GM12872 (cell line): Measurements from ENCODE around the gene NOLC1.
A peak's percentile ranks its signal among the peaks of the same experiment; 100 is the strongest.

Source experiments
- TF ChIP-seq, protein P1 (sequence below): IDR thresholded peaks from 3 replicates; pipeline ENCODE4 v1.5.1; 2011; ENCODE audit warnings: low read depth, mild to moderate bottlenecking, low read length, moderate library complexity; ENCODE audit not compliant: insufficient read depth

The NOLC1 gene

DNA sequence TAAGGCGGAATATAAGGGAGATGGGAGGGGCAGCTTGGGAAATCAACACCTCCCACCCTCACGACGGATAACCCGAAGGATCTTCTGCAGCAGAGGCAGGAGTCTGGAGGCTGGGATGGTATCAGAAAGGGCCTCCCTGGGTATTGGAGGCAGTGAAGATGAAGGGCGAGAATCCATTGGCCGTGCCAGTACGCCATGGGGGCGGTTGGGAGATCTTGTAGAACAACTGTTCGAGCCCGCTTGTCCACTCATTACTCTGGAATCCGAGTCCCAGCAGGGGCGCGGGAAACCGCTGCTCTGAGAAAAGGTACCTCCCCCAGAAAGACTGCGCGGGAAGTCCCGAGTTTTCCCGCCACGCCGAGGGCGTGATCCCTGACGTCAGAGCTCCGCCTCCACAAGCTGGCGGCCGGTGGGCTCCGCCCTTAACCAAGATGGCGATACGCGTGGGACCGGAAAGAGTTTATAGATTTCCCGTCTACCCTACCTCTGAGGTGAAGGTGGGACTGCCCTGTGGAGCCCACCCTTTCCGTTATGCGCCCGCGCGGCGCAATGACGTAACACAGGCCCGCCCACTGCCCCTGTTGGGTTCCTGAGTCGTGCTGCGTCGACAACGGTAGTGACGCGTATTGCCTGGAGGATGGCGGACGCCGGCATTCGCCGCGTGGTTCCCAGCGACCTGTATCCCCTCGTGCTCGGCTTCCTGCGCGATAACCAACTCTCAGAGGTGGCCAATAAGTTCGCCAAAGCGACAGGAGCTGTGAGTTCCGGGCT is at the start of gene NOLC1:
Gene NOLC1, plus strand, starts transcription at position 616 of the 771 bp plus-strand sequence. Its CDS starts 22 bp downstream, at position 638.
- TF ChIP-seq, protein P1, sequence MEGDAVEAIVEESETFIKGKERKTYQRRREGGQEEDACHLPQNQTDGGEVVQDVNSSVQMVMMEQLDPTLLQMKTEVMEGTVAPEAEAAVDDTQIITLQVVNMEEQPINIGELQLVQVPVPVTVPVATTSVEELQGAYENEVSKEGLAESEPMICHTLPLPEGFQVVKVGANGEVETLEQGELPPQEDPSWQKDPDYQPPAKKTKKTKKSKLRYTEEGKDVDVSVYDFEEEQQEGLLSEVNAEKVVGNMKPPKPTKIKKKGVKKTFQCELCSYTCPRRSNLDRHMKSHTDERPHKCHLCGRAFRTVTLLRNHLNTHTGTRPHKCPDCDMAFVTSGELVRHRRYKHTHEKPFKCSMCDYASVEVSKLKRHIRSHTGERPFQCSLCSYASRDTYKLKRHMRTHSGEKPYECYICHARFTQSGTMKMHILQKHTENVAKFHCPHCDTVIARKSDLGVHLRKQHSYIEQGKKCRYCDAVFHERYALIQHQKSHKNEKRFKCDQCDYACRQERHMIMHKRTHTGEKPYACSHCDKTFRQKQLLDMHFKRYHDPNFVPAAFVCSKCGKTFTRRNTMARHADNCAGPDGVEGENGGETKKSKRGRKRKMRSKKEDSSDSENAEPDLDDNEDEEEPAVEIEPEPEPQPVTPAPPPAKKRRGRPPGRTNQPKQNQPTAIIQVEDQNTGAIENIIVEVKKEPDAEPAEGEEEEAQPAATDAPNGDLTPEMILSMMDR = no peak

DNA sequence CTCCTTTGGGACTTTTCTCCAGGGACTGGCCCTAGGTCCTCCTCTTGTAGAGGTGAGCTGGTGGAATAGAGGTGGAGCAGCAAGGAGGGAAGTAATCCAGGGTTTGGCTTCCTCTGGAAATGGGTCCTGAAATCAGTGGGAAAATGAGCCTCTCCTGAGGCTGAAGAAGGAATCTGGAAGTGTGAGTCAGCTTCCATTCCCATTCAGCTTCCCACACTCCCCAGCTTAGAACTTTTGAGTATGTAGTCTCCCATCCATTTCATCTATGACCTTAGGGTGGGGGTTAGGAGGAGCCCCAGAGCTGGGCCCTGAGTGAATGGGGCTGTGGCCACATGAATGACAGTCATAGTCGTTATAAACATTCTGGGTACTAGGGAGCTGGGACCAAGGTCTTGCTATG is 49.8 kb upstream of the NOLC1 start:
- TF ChIP-seq, protein P1 = no peak

DNA sequence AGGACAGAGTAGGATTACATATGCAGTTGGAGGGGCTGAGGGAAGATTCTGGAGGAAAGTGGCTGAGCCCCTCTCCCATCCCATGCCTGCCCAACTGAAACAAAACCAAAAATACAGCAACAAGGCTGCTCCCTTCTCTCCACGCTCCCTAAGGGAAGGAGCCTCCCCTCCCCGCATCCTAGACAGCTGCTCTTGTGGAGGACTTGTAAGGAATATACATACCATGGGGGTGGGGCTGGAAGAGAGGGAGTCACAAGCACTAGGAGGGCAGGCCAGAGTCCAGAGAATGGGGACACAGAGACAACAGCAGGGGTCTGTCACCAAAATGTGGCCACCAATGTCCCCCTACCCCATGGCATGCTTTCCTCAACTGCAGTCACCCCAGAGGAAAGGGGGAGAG is 45.2 kb upstream of the NOLC1 start:
- TF ChIP-seq, protein P1 = no peak

DNA sequence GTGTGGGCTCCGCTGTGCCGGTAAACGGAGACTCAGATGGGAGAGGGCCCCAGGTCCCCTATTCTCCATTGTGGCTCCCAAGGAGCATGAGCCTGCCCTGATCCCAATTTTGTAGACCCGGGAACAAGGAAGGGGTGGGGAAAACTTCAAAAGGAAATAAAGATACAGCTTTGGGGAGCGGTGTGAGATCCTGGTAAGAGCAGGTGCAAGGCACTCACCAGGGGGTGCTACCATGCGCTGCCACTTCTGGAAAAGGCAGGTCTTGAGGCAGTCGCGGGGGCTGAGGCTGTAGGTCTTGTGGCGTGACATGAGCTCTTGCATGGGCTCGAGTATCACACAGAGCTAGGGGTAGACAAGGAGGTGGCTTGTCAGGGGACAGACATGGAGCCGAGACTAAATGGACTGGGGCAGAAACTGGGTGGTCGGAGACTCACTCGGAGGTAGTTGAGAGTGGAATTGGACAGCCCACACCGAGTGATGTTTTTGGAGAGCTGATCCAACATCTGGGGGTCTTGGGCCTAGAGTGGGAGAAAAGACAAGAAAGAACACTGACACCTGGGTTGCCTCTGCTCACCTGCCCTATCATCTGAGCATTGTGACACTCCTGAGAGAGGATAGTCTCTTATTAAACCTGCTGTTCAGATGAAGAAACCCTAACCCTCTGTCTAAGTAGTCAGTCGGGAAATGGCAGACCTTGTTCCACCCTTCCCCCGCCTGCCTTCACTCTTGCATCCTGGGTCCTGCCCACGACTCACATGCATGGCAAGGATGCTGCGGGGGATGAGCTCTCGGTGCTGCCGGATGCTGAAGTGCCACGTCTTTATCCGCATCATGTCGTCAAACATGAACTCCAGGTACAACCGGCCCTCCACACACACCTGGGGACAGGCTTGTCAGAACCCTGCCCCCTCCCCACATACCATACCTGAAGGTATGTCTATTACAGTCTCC is 42.7 kb upstream of the NOLC1 start:
- TF ChIP-seq, protein P1 = no peak

DNA sequence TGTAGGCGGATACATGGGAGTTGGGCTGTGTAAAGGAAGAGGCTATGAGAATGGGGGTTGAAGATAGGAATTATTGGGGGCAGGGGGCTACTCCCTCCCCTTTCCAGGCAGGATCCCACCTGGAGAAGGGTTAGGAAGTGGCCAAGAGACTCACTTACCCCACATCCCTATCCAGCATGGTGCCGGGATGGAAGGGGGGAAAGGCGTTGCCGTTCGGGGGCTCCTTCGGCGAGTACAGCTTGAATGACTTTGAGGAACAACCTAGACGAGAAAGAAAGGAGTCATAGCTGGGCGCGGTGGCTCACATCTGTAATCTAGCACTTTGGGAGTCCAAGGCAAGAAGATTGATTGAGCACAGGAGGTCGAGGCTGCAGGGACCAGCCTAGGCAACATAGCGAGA is 40.9 kb upstream of the NOLC1 start:
- TF ChIP-seq, protein P1 = no peak

DNA sequence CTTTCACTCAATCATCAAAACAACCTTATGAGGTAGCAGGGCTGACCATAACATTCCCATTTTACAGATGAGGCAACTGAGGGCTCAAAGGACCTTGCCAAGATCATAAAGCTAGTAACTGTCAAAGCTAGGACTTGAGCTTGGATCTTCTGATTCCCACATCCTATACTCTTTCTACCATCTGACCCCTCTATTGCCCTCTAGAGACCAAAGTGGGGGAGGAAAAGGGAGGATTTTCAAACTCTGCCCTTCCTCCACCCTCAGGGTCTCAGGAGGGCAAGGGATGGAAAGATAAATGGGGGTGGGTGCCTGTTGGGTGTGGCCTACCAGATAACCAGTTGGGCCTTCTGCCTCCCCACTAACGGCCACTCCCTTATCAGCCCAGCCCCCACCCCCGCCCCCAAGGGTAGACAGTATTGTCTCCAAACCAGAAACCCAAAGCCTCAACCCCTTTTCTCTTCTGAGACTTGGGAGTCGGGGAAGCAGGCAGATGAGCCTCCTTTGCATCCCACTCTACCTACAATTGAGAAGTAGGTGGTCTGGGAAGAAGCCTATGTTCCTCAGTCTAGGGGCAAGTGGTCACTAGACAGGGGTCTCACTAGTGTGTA is 39.9 kb upstream of the NOLC1 start:
- TF ChIP-seq, protein P1 = peak; percentile 45; the same call in 2 of the 3 replicates

DNA sequence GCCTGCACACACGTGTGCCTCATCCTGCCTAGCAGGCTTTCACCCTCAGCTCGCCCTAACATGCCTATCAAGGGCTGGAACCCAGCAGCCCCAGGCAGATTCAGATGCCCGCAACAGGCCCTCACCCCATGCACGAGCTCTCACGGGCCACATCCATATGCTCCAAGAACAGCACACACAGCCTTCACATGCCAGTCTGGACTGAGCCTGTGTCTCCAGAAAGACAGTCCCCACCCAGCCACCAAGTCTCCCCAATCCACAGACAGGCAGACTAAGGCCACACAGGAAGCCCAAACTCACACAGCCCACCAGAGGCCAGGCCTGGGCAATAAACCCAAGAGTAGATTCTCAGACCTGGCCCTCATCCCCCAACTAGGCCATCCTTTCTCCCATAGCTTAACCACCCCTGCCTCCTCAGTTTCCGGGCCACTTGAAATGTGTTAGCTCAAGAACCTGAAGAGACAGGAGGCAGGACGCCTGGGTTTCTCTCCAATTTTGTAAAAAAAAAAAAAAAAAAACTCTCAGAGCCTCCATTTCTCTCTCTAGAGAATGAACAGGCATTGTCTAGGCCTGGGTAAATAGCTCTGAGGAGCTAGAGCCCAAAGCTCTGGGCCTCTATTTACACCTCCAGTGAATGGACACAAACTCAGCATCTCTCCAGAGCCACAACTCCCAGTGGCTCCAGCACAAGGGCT is 38.8 kb upstream of the NOLC1 start:
- TF ChIP-seq, protein P1 = no peak
